ENCODE data around the gene ZSWIM4.

The ZSWIM4 gene

DNA sequence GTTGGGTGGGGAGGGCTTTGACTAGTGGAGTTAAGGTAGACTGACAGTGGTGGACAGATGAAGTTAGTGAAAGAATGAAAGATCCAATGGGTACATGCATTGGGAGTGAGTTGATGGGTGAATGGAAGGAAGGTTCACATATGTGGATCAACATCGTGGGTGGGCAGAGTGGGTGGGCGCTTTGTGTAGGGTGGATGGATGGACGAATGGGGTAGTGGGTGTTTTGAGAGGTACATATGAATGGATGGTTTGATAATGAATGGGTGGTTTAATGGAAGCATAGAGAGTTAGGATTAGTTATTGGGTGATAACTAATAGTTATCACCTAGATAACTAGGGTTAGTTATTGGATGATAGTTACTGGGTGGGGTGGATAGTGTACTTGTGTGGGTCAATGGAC, 11.5 kb downstream of the ZSWIM4 start:
- Histone ChIP-seq H4K20me1 (ENCODE audit: insufficient read depth, low read length) (no peaks in the 10 kb centered on the region), H3K9me3 (ENCODE audit: insufficient read depth, low read length) (no peaks in the 10 kb centered on the region), H2AFZ (ENCODE audit: low read depth, low read length) (no peak overlapping the region), H3K4me1 (ENCODE audit: low read length) (no peaks in the 10 kb centered on the region), H3K36me3 (replicated peaks; ENCODE audit: low read depth, low read length) (peaks cover 40% of the 10 kb centered on the region), H3K4me3 (ENCODE audit: low read length) (no peak overlapping the region), H3K27me3 (ENCODE audit: low read depth, low read length) (no peaks in the 10 kb centered on the region), H3K4me2 (ENCODE audit: low read length) (no peak overlapping the region), H3K79me2 (ENCODE audit: low read length) (no peaks in the 10 kb centered on the region), H3K9ac (ENCODE audit: low read length) (no peak overlapping the region), H3K27ac (ENCODE audit: low read length) (no peak overlapping the region)
- no peak for TF ChIP-seq EZH2phosphoT487 (IDR thresholded peaks at IDR 0.05; ENCODE audit: low read depth)
- TF ChIP-seq, protein P1, sequence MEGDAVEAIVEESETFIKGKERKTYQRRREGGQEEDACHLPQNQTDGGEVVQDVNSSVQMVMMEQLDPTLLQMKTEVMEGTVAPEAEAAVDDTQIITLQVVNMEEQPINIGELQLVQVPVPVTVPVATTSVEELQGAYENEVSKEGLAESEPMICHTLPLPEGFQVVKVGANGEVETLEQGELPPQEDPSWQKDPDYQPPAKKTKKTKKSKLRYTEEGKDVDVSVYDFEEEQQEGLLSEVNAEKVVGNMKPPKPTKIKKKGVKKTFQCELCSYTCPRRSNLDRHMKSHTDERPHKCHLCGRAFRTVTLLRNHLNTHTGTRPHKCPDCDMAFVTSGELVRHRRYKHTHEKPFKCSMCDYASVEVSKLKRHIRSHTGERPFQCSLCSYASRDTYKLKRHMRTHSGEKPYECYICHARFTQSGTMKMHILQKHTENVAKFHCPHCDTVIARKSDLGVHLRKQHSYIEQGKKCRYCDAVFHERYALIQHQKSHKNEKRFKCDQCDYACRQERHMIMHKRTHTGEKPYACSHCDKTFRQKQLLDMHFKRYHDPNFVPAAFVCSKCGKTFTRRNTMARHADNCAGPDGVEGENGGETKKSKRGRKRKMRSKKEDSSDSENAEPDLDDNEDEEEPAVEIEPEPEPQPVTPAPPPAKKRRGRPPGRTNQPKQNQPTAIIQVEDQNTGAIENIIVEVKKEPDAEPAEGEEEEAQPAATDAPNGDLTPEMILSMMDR (IDR thresholded peaks at IDR 0.05; ENCODE audit: low read depth, low read length), result no peak

DNA sequence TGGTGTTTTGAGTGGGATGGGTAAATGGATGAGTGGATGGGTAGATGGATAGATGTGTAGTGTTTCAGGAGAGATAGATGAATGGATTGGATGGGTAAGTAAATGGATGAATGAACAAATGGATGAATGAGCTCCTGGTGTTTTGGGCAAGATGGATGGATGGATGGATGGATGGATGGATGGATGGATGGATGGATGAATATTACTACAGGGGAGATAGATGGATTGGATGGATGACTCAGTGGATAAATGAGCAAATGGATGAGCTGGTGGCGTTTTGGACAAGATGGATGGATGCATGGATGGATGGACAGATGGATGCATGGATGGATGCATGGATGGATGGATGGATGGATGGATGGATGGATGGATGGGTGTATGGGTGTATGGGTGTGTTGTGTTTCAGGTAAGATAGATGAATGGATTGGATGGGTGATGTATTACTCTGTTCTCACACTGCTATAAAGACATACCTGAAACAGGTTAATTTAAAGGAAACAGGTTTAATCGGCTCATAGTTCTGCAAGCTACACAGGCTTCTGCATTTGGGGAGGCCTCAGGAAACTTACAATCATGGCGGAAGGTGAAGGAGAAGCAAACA, 12.3 kb downstream of the ZSWIM4 start:
- Histone ChIP-seq H3K9ac (ENCODE audit: low read length) (no peak overlapping the region), H3K36me3 (replicated peaks; ENCODE audit: low read depth, low read length) (peaks cover 40% of the 10 kb centered on the region), H3K27me3 (ENCODE audit: low read depth, low read length) (no peaks in the 10 kb centered on the region), H4K20me1 (ENCODE audit: insufficient read depth, low read length) (no peaks in the 10 kb centered on the region), H2AFZ (ENCODE audit: low read depth, low read length) (no peak overlapping the region), H3K9me3 (ENCODE audit: insufficient read depth, low read length) (no peaks in the 10 kb centered on the region), H3K27ac (ENCODE audit: low read length) (no peak overlapping the region), H3K4me3 (ENCODE audit: low read length) (no peak overlapping the region), H3K4me1 (ENCODE audit: low read length) (no peaks in the 10 kb centered on the region), H3K79me2 (ENCODE audit: low read length) (no peaks in the 10 kb centered on the region), H3K4me2 (ENCODE audit: low read length) (no peak overlapping the region)
- TF ChIP-seq, protein P1 (IDR thresholded peaks at IDR 0.05; ENCODE audit: low read depth, low read length), result no peak
- TF ChIP-seq EZH2phosphoT487 (IDR thresholded peaks at IDR 0.05; ENCODE audit: low read depth), result no peak

DNA sequence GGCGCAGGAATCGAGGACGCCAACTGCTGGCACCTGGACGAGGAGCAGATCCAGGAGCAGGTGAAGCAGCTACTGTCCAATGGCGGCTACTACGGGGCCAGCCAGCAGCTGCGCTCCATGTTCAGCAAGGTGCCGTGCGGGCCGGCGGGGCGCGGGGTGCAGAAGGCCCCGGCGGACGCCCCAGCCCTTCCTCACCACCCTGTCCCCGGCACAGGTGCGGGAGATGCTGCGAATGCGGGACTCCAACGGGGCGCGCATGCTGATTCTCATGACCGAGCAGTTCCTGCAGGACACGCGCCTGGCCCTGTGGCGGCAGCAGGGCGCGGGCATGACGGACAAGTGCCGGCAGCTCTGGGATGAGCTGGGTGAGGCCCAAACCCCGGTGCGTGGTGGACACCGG, 13.6 kb downstream of the ZSWIM4 start:
- no peak overlapping the region for H2AFZ ChIP-seq (ENCODE audit: low read depth, low read length)
- H3K36me3 ChIP-seq (replicated peaks; ENCODE audit: low read depth, low read length), result peaks cover 51% of the 10 kb centered on the region
- H3K4me1 ChIP-seq (ENCODE audit: low read length), result no peaks in the 10 kb centered on the region
- no peaks in the 10 kb centered on the region for H4K20me1 ChIP-seq (ENCODE audit: insufficient read depth, low read length)
- TF ChIP-seq EZH2phosphoT487 (IDR thresholded peaks at IDR 0.05; ENCODE audit: low read depth), result no peak
- TF ChIP-seq, protein P1 (IDR thresholded peaks at IDR 0.05; ENCODE audit: low read depth, low read length), result no peak
- H3K79me2 ChIP-seq (ENCODE audit: low read length), result no peaks in the 10 kb centered on the region
- no peaks in the 10 kb centered on the region for H3K9me3 ChIP-seq (ENCODE audit: insufficient read depth, low read length)
- no peak overlapping the region for H3K27ac ChIP-seq (ENCODE audit: low read length)
- H3K27me3 ChIP-seq (ENCODE audit: low read depth, low read length), result no peaks in the 10 kb centered on the region
- H3K9ac ChIP-seq (ENCODE audit: low read length), result no peak overlapping the region
- no peak overlapping the region for H3K4me3 ChIP-seq (ENCODE audit: low read length)
- no peak overlapping the region for H3K4me2 ChIP-seq (ENCODE audit: low read length)

DNA sequence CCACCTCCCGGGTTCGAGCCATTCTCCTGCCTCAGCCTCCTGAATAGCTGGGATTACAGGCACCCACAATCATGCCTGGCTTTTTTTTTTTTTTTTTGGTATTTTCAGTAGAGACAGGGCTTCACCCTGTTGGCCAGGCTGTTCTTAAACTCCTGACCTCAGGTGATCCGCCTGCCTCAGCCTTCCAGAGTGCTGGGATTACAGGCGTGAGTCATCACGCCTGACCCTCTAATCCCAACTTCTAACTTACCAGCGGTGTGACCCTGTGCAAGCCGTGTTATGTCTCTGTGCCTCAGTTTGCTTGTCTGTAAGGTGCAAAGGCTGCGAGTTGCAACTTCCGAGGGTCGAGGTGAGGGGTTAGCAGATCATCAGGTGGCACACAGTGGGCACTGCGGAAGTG, 17.3 kb downstream of the ZSWIM4 start:
- no peak overlapping the region for H3K9ac ChIP-seq (ENCODE audit: low read length)
- TF ChIP-seq, protein P1 (IDR thresholded peaks at IDR 0.05; ENCODE audit: low read depth, low read length), result no peak
- TF ChIP-seq EZH2phosphoT487 (IDR thresholded peaks at IDR 0.05; ENCODE audit: low read depth), result no peak
- no peak overlapping the region for H3K4me3 ChIP-seq (ENCODE audit: low read length)
- H3K4me1 ChIP-seq (ENCODE audit: low read length), result no peaks in the 10 kb centered on the region
- peaks cover 51% of the 10 kb centered on the region for H3K36me3 ChIP-seq (replicated peaks; ENCODE audit: low read depth, low read length)
- no peak overlapping the region for H3K27ac ChIP-seq (ENCODE audit: low read length)
- H3K9me3 ChIP-seq (ENCODE audit: insufficient read depth, low read length), result no peaks in the 10 kb centered on the region
- H2AFZ ChIP-seq (ENCODE audit: low read depth, low read length), result no peak overlapping the region
- H3K27me3 ChIP-seq (ENCODE audit: low read depth, low read length), result no peaks in the 10 kb centered on the region
- no peaks in the 10 kb centered on the region for H4K20me1 ChIP-seq (ENCODE audit: insufficient read depth, low read length)
- H3K79me2 ChIP-seq (ENCODE audit: low read length), result no peaks in the 10 kb centered on the region
- no peak overlapping the region for H3K4me2 ChIP-seq (ENCODE audit: low read length)
